ENCODE measurements around the gene DCPS.

DNA sequence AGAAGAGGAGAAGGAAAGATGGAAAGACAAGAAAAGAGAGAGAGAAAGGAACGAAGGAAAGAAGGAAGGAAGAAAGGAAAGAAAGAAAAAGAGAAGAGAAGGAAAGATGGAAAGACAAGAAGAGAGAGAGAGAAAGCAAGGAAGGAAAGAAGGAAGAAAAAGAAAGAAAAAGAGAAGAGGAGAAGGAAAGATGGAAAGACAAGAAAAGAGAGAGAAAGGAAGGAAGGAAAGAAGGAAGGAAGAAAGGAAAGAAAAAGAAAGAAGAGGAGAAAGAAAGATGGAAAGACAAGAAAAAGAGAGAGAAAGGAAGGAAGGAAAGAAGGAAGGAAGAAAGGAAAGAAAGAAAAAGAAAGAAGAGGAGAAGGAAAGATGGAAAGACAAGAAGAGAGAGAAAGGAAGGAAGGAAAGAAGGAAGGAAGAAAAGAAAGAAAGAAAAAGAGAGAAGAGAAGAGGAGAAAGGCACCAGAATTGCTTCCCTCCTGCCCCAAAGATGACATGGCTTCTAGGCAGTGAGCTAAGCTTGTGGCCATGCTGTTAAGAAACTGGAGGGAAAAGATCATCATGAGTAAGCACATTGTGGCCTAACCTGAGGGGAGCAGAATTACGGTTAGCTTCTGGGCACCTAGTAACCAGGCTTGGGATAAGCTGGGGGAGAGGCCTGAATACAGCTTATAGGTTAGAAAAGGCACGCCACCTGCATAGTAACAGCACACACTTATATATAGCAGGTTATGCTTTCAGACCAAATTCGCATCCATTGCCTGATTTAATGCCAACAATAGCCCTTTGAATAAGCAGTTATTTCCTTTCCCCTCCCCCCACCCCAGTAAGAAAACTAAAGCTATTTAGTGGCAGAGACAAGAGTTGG lies 49.3 kb downstream of the DCPS start:
- TF ChIP-seq, protein P1, sequence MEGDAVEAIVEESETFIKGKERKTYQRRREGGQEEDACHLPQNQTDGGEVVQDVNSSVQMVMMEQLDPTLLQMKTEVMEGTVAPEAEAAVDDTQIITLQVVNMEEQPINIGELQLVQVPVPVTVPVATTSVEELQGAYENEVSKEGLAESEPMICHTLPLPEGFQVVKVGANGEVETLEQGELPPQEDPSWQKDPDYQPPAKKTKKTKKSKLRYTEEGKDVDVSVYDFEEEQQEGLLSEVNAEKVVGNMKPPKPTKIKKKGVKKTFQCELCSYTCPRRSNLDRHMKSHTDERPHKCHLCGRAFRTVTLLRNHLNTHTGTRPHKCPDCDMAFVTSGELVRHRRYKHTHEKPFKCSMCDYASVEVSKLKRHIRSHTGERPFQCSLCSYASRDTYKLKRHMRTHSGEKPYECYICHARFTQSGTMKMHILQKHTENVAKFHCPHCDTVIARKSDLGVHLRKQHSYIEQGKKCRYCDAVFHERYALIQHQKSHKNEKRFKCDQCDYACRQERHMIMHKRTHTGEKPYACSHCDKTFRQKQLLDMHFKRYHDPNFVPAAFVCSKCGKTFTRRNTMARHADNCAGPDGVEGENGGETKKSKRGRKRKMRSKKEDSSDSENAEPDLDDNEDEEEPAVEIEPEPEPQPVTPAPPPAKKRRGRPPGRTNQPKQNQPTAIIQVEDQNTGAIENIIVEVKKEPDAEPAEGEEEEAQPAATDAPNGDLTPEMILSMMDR (IDR thresholded peaks at IDR 0.05): no peak
- TF ChIP-seq EP300 (IDR thresholded peaks at IDR 0.05; ENCODE audit: borderline replicate concordance in 1 of 2, low read depth in 1 of 2, low read length in 1 of 2) (no peak), ELF1 (IDR thresholded peaks at IDR 0.05) (no peak), TAF1 (IDR thresholded peaks at IDR 0.05; ENCODE audit: borderline replicate concordance, low read depth, low read length) (no peak), RAD21 (IDR thresholded peaks at IDR 0.05; ENCODE audit: low read length) (no peak), JUND (IDR thresholded peaks at IDR 0.05) (no peak), TCF12 (IDR thresholded peaks at IDR 0.05) (no peak), GABPA (IDR thresholded peaks at IDR 0.05; ENCODE audit: low read depth) (no peak), POLR2AphosphoS5 (IDR thresholded peaks at IDR 0.05; ENCODE audit: low read depth, low read length) (no peak), TEAD4 (IDR thresholded peaks at IDR 0.05; ENCODE audit: borderline replicate concordance, insufficient read depth) (no peak), CHD2 (IDR thresholded peaks at IDR 0.05; ENCODE audit: low read length, partially characterized antibody) (no peak)
- TF ChIP-seq, protein P2, sequence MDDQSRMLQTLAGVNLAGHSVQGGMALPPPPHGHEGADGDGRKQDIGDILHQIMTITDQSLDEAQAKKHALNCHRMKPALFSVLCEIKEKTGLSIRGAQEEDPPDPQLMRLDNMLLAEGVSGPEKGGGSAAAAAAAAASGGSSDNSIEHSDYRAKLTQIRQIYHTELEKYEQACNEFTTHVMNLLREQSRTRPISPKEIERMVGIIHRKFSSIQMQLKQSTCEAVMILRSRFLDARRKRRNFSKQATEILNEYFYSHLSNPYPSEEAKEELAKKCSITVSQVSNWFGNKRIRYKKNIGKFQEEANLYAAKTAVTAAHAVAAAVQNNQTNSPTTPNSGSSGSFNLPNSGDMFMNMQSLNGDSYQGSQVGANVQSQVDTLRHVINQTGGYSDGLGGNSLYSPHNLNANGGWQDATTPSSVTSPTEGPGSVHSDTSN (IDR thresholded peaks at IDR 0.05): no peak
- TF ChIP-seq, protein P3, sequence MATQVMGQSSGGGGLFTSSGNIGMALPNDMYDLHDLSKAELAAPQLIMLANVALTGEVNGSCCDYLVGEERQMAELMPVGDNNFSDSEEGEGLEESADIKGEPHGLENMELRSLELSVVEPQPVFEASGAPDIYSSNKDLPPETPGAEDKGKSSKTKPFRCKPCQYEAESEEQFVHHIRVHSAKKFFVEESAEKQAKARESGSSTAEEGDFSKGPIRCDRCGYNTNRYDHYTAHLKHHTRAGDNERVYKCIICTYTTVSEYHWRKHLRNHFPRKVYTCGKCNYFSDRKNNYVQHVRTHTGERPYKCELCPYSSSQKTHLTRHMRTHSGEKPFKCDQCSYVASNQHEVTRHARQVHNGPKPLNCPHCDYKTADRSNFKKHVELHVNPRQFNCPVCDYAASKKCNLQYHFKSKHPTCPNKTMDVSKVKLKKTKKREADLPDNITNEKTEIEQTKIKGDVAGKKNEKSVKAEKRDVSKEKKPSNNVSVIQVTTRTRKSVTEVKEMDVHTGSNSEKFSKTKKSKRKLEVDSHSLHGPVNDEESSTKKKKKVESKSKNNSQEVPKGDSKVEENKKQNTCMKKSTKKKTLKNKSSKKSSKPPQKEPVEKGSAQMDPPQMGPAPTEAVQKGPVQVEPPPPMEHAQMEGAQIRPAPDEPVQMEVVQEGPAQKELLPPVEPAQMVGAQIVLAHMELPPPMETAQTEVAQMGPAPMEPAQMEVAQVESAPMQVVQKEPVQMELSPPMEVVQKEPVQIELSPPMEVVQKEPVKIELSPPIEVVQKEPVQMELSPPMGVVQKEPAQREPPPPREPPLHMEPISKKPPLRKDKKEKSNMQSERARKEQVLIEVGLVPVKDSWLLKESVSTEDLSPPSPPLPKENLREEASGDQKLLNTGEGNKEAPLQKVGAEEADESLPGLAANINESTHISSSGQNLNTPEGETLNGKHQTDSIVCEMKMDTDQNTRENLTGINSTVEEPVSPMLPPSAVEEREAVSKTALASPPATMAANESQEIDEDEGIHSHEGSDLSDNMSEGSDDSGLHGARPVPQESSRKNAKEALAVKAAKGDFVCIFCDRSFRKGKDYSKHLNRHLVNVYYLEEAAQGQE (IDR thresholded peaks at IDR 0.05; ENCODE audit: low read depth, low read length): no peak

All from SK-N-SH (cell line).